Hair follicle dermal papilla cell (primary cell): ENCODE data around the gene ABCB8. TPM values are rescaled to one million over a fixed set of nuclear protein-coding genes. Genes with fewer than 3 reads are reported as not detected.

Experiments
- total RNA-seq: library from RNA; depleted of rRNA; stranded (reverse); fragments of >200 nt; gene quantifications from 2 replicates; pipeline ENCODE4 v1.2.3, GENCODE V29; 2012

The ABCB8 gene
- total RNA-seq, result 33.9 and 37.3 TPM in 2 replicates

GRCh38 chr7:151028131-151028947 is at the start of gene ABCB8:
ABCB8 (plus strand) TSS chr7:151028450; CDS start chr7:151028516, 66 bp downstream.

GRCh38 chr7:150990416-150991186 is 37.6 kb upstream of the ABCB8 start, which contains the start of gene NOS3:
NOS3 (plus strand) TSS chr7:150991017; CDS start chr7:150993804, 2,787 bp downstream.

GRCh38 chr7:151024435-151025056 is 3.7 kb upstream of the ABCB8 start, which contains the start of gene ATG9B:
ATG9B (minus strand) TSS chr7:151024494; CDS start chr7:151024423, 71 bp downstream.

GRCh38 chr7:151047976-151048815 is 19.9 kb downstream of the ABCB8 start, which contains the start of gene ASIC3:
ASIC3 (plus strand) TSS chr7:151048531; CDS start chr7:151048886, 355 bp downstream.

GRCh38 chr7:151057506-151057988 is 29.3 kb downstream of the ABCB8 start, which contains the start of gene CDK5:
CDK5 (minus strand) TSS chr7:151057897; CDS start chr7:151057848, 49 bp downstream.

GRCh38 chr7:151059367-151060112 is 31.3 kb downstream of the ABCB8 start, which contains the start of gene SLC4A2:
SLC4A2 (plus strand) TSS chr7:151059589; CDS start chr7:151061988, 2,399 bp downstream.

GRCh38 chr7:151080522-151081169 is 52.4 kb downstream of the ABCB8 start, which contains the start of gene FASTK:
FASTK (minus strand) TSS chr7:151080809; CDS start chr7:151080766, 43 bp downstream.

GRCh38 chr7:151083071-151083823 is 55.0 kb downstream of the ABCB8 start, which contains the start of gene TMUB1:
TMUB1 (minus strand) TSS chr7:151083493; CDS start chr7:151082563, 930 bp downstream.

GRCh38 chr7:151085691-151086620 is 57.7 kb downstream of the ABCB8 start, which contains the start of gene AGAP3:
AGAP3 (plus strand) TSS chr7:151086475; CDS start chr7:151086742, 267 bp downstream.

Other genes with a start within 250 kb of the ABCB8 start
- 0.97 and 47.9 TPM in 2 replicates for gene TMEM176B, start 228.1 kb upstream of the ABCB8 start, total RNA-seq
- 0.12 and 13.8 TPM in 2 replicates for gene TMEM176A, start 227.7 kb upstream of the ABCB8 start, total RNA-seq
- gene AOC1, start 175.9 kb upstream of the ABCB8 start, total RNA-seq, result not detected in 2 replicates
- 0.16 TPM in 1 of 2 replicates, not detected in the other for gene KCNH2, start 50.1 kb upstream of the ABCB8 start, total RNA-seq
- gene NOS3, start 37.4 kb upstream of the ABCB8 start, total RNA-seq, result 1.5 and 3.9 TPM in 2 replicates
- under 0.01 and 0.16 TPM in 2 replicates for gene ATG9B, start 4.0 kb upstream of the ABCB8 start, total RNA-seq
- gene ASIC3, start 20.1 kb downstream of the ABCB8 start, total RNA-seq, result 0.12 and 0.16 TPM in 2 replicates
- 12.2 and 12.4 TPM in 2 replicates for gene CDK5, start 29.4 kb downstream of the ABCB8 start, total RNA-seq
- 69.2 and 82.3 TPM in 2 replicates for gene SLC4A2, start 31.1 kb downstream of the ABCB8 start, total RNA-seq
- 134 and 135 TPM in 2 replicates for gene FASTK, start 52.4 kb downstream of the ABCB8 start, total RNA-seq
- 18.3 and 24.5 TPM in 2 replicates for gene TMUB1, start 55.0 kb downstream of the ABCB8 start, total RNA-seq
- 42.9 and 73.5 TPM in 2 replicates for gene AGAP3, start 58.0 kb downstream of the ABCB8 start, total RNA-seq
- not detected in 2 replicates for gene GBX1, start 139.2 kb downstream of the ABCB8 start, total RNA-seq
- gene ASB10, start 158.8 kb downstream of the ABCB8 start, total RNA-seq, result not detected in 2 replicates
- not detected in 2 replicates for gene H2BK1, start 182.0 kb downstream of the ABCB8 start, total RNA-seq
- gene ABCF2, start 198.8 kb downstream of the ABCB8 start, total RNA-seq, result 56.0 and 57.3 TPM in 2 replicates
- 94.7 and 105 TPM in 2 replicates for gene CHPF2, start 204.0 kb downstream of the ABCB8 start, total RNA-seq
- gene SMARCD3, start 220.2 kb downstream of the ABCB8 start, total RNA-seq, result 46.2 and 52.7 TPM in 2 replicates